Dendritic cell treated with granulocyte-macrophage colony-stimulating factor and Interleukin-4, amounts not matched to agents 40 ng/mL and 50 ng/mL, for 4 days (primary cell): ENCODE results near the gene FICD.
"Not testable (repeated sequence)": the region's sequence is repeated elsewhere in the genome, so short reads cannot be mapped to it uniquely, and the experiment has no call there.

Source experiments
- H3K27ac Mint-ChIP-seq: one replicate; pipeline ENCODE4 v1.8.0; 2022; ENCODE audit warnings: mild to moderate bottlenecking, mixed read lengths
- H3K27me3 Mint-ChIP-seq: one replicate; pipeline ENCODE4 v1.8.0; 2022; ENCODE audit warnings: mild to moderate bottlenecking, mixed read lengths
- H3K36me3 Mint-ChIP-seq: one replicate; pipeline ENCODE4 v1.8.0; 2022; ENCODE audit warnings: low read depth, mixed read lengths
- H3K4me1 Mint-ChIP-seq: one replicate; pipeline ENCODE4 v1.8.0; 2022; ENCODE audit warnings: low read depth, mixed read lengths
- H3K4me3 Mint-ChIP-seq: one replicate; pipeline ENCODE4 v1.8.0; 2022; ENCODE audit warnings: mild to moderate bottlenecking, moderate library complexity, mixed read lengths
- H3K9me3 Mint-ChIP-seq: one replicate; pipeline ENCODE4 v1.8.0; 2022; ENCODE audit warnings: mixed read lengths
- intact Hi-C: fragments of 100-400 bp; cut with micrococcal nuclease; formaldehyde crosslinking; loops from one replicate; pipeline ENCODE4 v1.15.0; 2022

FICD gene

GRCh38 chr12:108531929-108532848 is 17.1 kb downstream of the FICD start:
- intact Hi-C loops, result no loop called here
- H3K27ac Mint-ChIP-seq, result no peak overlapping the region
- no peaks in the 10 kb centered on the region for H3K27me3 Mint-ChIP-seq
- H3K9me3 Mint-ChIP-seq, result no peaks in the 10 kb centered on the region
- no peak overlapping the region for H3K4me3 Mint-ChIP-seq
- H3K36me3 Mint-ChIP-seq, result peaks cover 96% of the 10 kb centered on the region
- no peaks in the 10 kb centered on the region for H3K4me1 Mint-ChIP-seq

- intact Hi-C loops, result no loop called here
- no peak overlapping the region for H3K4me3 Mint-ChIP-seq
- peaks cover 26% of the 10 kb centered on the region for H3K4me1 Mint-ChIP-seq
- H3K36me3 Mint-ChIP-seq, result peaks cover 83% of the 10 kb centered on the region
- H3K27ac Mint-ChIP-seq, result peak overlapping the region; percentile 32
- H3K27me3 Mint-ChIP-seq, result no peaks in the 10 kb centered on the region
- H3K9me3 Mint-ChIP-seq, result no peaks in the 10 kb centered on the region
Observed at GRCh38 chr12:108538146-108538545, 23.1 kb downstream of the FICD start.

GRCh38 chr12:108538616-108539195 is 23.6 kb downstream of the FICD start:
- Mint-ChIP-seq H3K36me3 (peaks cover 83% of the 10 kb centered on the region), H3K4me3 (no peak overlapping the region), H3K9me3 (no peaks in the 10 kb centered on the region), H3K27ac (no peak overlapping the region), H3K4me1 (peaks cover 28% of the 10 kb centered on the region), H3K27me3 (no peaks in the 10 kb centered on the region)
- intact Hi-C loops, result no loop called here

GRCh38 chr12:108542320-108542719 is 27.2 kb downstream of the FICD start:
- H3K36me3 Mint-ChIP-seq, result peaks cover 78% of the 10 kb centered on the region
- intact Hi-C loops, result no loop called here
- H3K4me1 Mint-ChIP-seq, result peaks cover 28% of the 10 kb centered on the region
- H3K27me3 Mint-ChIP-seq, result no peaks in the 10 kb centered on the region
- no peak overlapping the region for H3K4me3 Mint-ChIP-seq
- no peaks in the 10 kb centered on the region for H3K9me3 Mint-ChIP-seq
- peak overlapping the region; percentile 87 for H3K27ac Mint-ChIP-seq

- Mint-ChIP-seq H3K4me3 (no peak overlapping the region), H3K27me3 (no peaks in the 10 kb centered on the region), H3K27ac (no peak overlapping the region), H3K4me1 (peaks cover 34% of the 10 kb centered on the region), H3K36me3 (peaks cover 73% of the 10 kb centered on the region), H3K9me3 (no peaks in the 10 kb centered on the region)
- intact Hi-C loops, result no loop called here
Observed at GRCh38 chr12:108543652-108544051, 28.6 kb downstream of the FICD start.

- H3K36me3 Mint-ChIP-seq, result peaks cover 56% of the 10 kb centered on the region
- intact Hi-C loops, result no loop called here
Observed at GRCh38 chr12:108547686-108548085, 32.6 kb downstream of the FICD start.

GRCh38 chr12:108548954-108549521 is 34.0 kb downstream of the FICD start:
- peaks cover 43% of the 10 kb centered on the region for H3K36me3 Mint-ChIP-seq
- H3K27ac Mint-ChIP-seq, result no peak overlapping the region
- intact Hi-C loops, result no loop called here
- no peaks in the 10 kb centered on the region for H3K9me3 Mint-ChIP-seq
- peaks cover 45% of the 10 kb centered on the region for H3K4me1 Mint-ChIP-seq
- no peak overlapping the region for H3K4me3 Mint-ChIP-seq
- H3K27me3 Mint-ChIP-seq, result no peaks in the 10 kb centered on the region

More at GRCh38 chr12:108547686-108548085, 32.6 kb downstream of the FICD start:
- Mint-ChIP-seq H3K27ac (peak overlapping the region; percentile 83), H3K9me3 (no peaks in the 10 kb centered on the region), H3K4me3 (peak overlapping the region; percentile 17), H3K27me3 (no peaks in the 10 kb centered on the region), H3K4me1 (peaks cover 40% of the 10 kb centered on the region)

- H3K27ac Mint-ChIP-seq, result no peak overlapping the region
- H3K4me1 Mint-ChIP-seq, result peaks cover 47% of the 10 kb centered on the region
Observed at GRCh38 chr12:108551535-108551934, 36.5 kb downstream of the FICD start.

GRCh38 chr12:108553799-108554198 is 38.7 kb downstream of the FICD start:
- H3K27me3 Mint-ChIP-seq, result no peaks in the 10 kb centered on the region
- H3K27ac Mint-ChIP-seq, result no peak overlapping the region
- intact Hi-C loops, result no loop called here
- H3K9me3 Mint-ChIP-seq, result no peaks in the 10 kb centered on the region
- H3K4me1 Mint-ChIP-seq, result peaks cover 52% of the 10 kb centered on the region
- peaks cover 23% of the 10 kb centered on the region for H3K36me3 Mint-ChIP-seq
- no peak overlapping the region for H3K4me3 Mint-ChIP-seq

More at GRCh38 chr12:108551535-108551934, 36.5 kb downstream of the FICD start:
- intact Hi-C loops, result no loop called here
- no peak overlapping the region for H3K4me3 Mint-ChIP-seq
- no peaks in the 10 kb centered on the region for H3K27me3 Mint-ChIP-seq
- peaks cover 20% of the 10 kb centered on the region for H3K36me3 Mint-ChIP-seq
- H3K9me3 Mint-ChIP-seq, result no peaks in the 10 kb centered on the region

GRCh38 chr12:108555383-108555782 is 40.3 kb downstream of the FICD start:
- H3K9me3 Mint-ChIP-seq, H3K27me3 Mint-ChIP-seq, H3K4me3 Mint-ChIP-seq, H3K27ac Mint-ChIP-seq, intact Hi-C loops: not testable (repeated sequence)
- Mint-ChIP-seq H3K36me3 (peaks cover 30% of the 10 kb centered on the region), H3K4me1 (peaks cover 58% of the 10 kb centered on the region)

- H3K27me3 Mint-ChIP-seq, result no peaks in the 10 kb centered on the region
- intact Hi-C loops, result no loop called here
- H3K4me3 Mint-ChIP-seq, result no peak overlapping the region
- peaks cover 36% of the 10 kb centered on the region for H3K4me1 Mint-ChIP-seq
- H3K9me3 Mint-ChIP-seq, result no peaks in the 10 kb centered on the region
- H3K27ac Mint-ChIP-seq, result peak overlapping the region; percentile 94
- peaks cover 41% of the 10 kb centered on the region for H3K36me3 Mint-ChIP-seq
Observed at GRCh38 chr12:108559007-108559655, 44.1 kb downstream of the FICD start.

- intact Hi-C loops, result loop anchor here (5.0 kb wide), 2 partner anchors 73 to 173 kb away; partner anchors contain the start of genes CORO1C and SELPLG
- peaks cover 37% of the 10 kb centered on the region for H3K4me1 Mint-ChIP-seq
- H3K9me3 Mint-ChIP-seq, result no peaks in the 10 kb centered on the region
- peaks cover 47% of the 10 kb centered on the region for H3K36me3 Mint-ChIP-seq
- H3K27me3 Mint-ChIP-seq, result no peaks in the 10 kb centered on the region
- peak overlapping the region; percentile 94 for H3K27ac Mint-ChIP-seq
- peak overlapping the region; percentile 100 for H3K4me3 Mint-ChIP-seq
Observed at GRCh38 chr12:108559748-108560147, 44.7 kb downstream of the FICD start.

- peaks cover 53% of the 10 kb centered on the region for H3K36me3 Mint-ChIP-seq
- H3K27me3 Mint-ChIP-seq, result no peaks in the 10 kb centered on the region
- H3K4me1 Mint-ChIP-seq, result peaks cover 42% of the 10 kb centered on the region
- peak overlapping the region; percentile 94 for H3K27ac Mint-ChIP-seq
- no peaks in the 10 kb centered on the region for H3K9me3 Mint-ChIP-seq
- intact Hi-C loops, result loop anchor here (5.0 kb wide), 2 partner anchors 72 to 172 kb away; partner anchors contain the start of genes CORO1C and SELPLG
- peak overlapping the region; percentile 100 for H3K4me3 Mint-ChIP-seq
Observed at GRCh38 chr12:108560321-108560721, 45.2 kb downstream of the FICD start.
